Left lung (tissue), 10 donors: ENCODE results near the gene SOX30. TPM values are rescaled to one million over a fixed set of nuclear protein-coding genes. Genes with fewer than 3 reads are reported as not detected.
"Not testable (repeated sequence)": the region's sequence is repeated elsewhere in the genome, so short reads cannot be mapped to it uniquely, and the experiment has no call there.

Source experiments
- ATAC-seq: fragments of 200-7000 bp; cut with Tn5 transposase; one replicate; pipeline ENCODE4 v1.9.1; 2020; ENCODE audit warnings: moderate library complexity
- DNase-seq, 4 donors: peaks; one replicate each; pipeline ENCODE4 v3.0.0-alpha.2; 2013 to 2020
- H3K27ac ChIP-seq, 2 donors: fragments of 200-600 bp; sonication (generic) in 1 of 2; one replicate each; pipeline versions ENCODE4 v1.5.0 to v1.8.0; 2020 to 2021
- H3K27me3 ChIP-seq, 2 donors: fragments of 200-600 bp; sonication (generic) in 1 of 2; one replicate each; pipeline versions ENCODE4 v1.5.0 to v1.8.0; 2020 to 2021
- H3K36me3 ChIP-seq, 2 donors: fragments of 200-600 bp; sonication (generic) in 1 of 2; one replicate each; pipeline versions ENCODE4 v1.5.0 to v1.8.0; 2020 to 2021
- H3K4me1 ChIP-seq, 2 donors: fragments of 200-600 bp; one replicate each; pipeline ENCODE4 v1.8.0; 2021
- H3K4me3 ChIP-seq, 2 donors: fragments of 200-600 bp; sonication (generic) in 1 of 2; one replicate each; pipeline versions ENCODE4 v1.5.0 to v1.8.0; 2020 to 2021; ENCODE audit warnings: mild to moderate bottlenecking in 1 of 2
- H3K9me3 ChIP-seq, 2 donors: fragments of 200-600 bp; sonication (generic) in 1 of 2; one replicate each; pipeline versions ENCODE4 v1.5.0 to v1.8.0; 2020 to 2021
- intact Hi-C, 2 donors: fragments of 100-400 bp; cut with DNase I; formaldehyde crosslinking; loops; one replicate each; pipeline versions ENCODE4 v1.11.2 to v1.14.2; 2022
- polyA plus RNA-seq, 6 donors: library from polyadenylated mRNA; unstranded; fragments of 120-200 nt; gene quantifications; one replicate each; pipeline ENCODE4 v1.2.1, GENCODE V29; 2013; ENCODE audit not compliant: insufficient read length in 6 of 6
- total RNA-seq, 2 donors: library from RNA; stranded (reverse); fragmentation: NEBNext Ultra II Directional; extraction: Animal tissue kit (Norgen Biotek cat#: 25700); gene quantifications; one replicate each; pipeline ENCODE4 v1.2.1, GENCODE V29; 2021
- TF ChIP-seq, protein P1 (sequence below), 2 donors: fragments of 200-600 bp; sonication (generic) in 1 of 2; IDR thresholded peaks; one replicate each; pipeline versions ENCODE4 v1.5.0 to v1.8.0; 2021; ENCODE audit warnings: antibody characterized with exemption in 2 of 2
- donor health status: DM: no; HTN: yes; CAD: no.
- donor health status: DM: no; HTN: no; CAD: no.

SOX30 gene
- total and polyA plus RNA-seq, 8 donors = 0.14 to 0.35 (median 0.27) TPM; not detected in 1

DNA sequence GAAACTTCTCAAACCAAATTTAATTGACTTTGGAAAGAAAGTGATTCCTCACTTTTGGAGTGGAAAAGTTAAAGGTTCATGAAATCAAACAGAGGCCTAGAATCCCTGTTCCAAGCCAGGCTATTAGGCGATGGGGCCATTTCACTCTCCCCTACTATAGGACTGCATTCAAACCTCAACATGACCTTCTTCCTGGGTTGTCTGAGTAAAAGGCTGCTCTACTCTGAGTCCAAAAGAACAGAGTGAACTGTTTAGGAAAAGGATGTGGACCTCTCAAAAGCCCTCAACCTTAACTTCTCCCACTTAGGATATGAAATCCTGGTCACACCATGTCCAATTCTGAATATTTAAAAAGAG is 34.9 kb upstream of the SOX30 start:
- Histone ChIP-seq H3K36me3 (no peaks in the 10 kb centered on the region), H3K4me1 (no peaks in the 10 kb centered on the region), H3K9me3 (peaks cover 0 to 6% of the 10 kb centered on the region in 2 donors), H3K4me3 (no peak overlapping the region), H3K27me3 (peaks cover 0 to 12% of the 10 kb centered on the region in 2 donors), H3K27ac (no peak overlapping the region)
- intact Hi-C loops = no loop called here
- DNase-seq (no peak), ATAC-seq (no peak)
- TF ChIP-seq, protein P1, sequence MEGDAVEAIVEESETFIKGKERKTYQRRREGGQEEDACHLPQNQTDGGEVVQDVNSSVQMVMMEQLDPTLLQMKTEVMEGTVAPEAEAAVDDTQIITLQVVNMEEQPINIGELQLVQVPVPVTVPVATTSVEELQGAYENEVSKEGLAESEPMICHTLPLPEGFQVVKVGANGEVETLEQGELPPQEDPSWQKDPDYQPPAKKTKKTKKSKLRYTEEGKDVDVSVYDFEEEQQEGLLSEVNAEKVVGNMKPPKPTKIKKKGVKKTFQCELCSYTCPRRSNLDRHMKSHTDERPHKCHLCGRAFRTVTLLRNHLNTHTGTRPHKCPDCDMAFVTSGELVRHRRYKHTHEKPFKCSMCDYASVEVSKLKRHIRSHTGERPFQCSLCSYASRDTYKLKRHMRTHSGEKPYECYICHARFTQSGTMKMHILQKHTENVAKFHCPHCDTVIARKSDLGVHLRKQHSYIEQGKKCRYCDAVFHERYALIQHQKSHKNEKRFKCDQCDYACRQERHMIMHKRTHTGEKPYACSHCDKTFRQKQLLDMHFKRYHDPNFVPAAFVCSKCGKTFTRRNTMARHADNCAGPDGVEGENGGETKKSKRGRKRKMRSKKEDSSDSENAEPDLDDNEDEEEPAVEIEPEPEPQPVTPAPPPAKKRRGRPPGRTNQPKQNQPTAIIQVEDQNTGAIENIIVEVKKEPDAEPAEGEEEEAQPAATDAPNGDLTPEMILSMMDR (IDR thresholded peaks at IDR 0.05) = no peak

DNA sequence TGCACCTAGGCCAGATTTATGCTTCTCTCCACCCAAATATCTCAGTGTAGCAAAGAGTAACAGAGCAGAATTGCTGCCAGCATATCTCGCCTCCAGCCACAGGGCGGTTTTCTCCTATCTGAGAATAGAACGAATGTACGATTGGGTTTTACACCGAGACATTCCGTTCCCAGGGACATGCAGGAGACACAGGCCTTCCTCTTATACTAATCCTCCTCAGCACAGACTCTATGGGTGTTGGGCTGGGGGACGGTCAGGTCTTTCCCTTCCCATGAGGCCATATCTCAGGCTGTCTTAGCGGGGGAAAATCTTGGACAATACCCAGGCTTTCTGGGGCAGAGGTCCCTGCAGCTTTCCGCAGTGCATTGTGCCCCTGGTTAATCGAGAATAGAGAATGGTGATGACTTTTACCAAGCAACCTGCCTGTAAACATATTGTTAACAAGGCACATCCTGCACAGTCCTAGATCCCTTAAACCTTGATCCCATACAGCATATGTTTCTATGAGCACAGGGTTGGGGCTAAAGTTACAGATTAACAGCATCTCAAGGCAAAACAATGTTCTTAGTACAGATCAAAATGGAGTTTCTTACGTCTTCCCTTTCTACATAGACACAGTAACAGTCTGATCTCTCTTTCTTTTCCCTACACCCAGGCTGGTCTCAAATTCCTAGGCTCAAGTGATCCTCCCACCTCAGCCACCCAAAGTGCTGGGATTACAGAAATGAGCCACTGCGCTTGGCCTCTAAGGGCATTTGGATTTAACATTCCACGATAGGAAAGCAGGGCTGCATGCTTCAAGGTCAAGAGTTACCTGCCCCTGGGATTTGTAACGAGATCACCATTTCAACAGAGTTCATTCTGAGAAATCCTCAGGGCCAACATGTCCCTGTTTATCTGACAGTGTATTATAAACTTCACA is 34.3 kb upstream of the SOX30 start:
- H3K27me3 ChIP-seq = peaks cover 0 to 12% of the 10 kb centered on the region in 2 donors
- ATAC-seq, H3K27ac ChIP-seq, DNase-seq, H3K9me3 ChIP-seq, H3K36me3 ChIP-seq, H3K4me3 ChIP-seq, H3K4me1 ChIP-seq, intact Hi-C loops: not testable (repeated sequence)

DNA sequence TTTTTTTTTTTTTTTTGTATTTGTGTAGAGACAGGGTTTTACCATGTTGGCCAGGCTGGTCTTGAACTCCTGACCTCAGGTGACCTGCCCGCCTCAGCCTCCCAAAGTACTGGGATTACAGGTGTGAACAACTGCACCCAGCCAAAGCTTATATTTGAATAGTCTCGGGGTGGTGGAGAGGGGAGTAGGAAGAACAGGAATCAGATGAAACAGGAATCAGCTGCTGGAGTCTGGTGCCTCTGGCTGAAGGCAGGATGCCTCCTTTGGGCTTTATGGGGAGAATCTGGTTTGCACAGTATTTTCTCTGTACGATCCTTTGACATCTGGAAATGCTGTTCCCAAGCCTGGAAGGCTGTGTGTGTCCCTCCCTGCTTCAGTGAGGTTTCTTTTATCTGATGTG is 30.0 kb upstream of the SOX30 start:
- Histone ChIP-seq H3K4me1 (no peaks in the 10 kb centered on the region), H3K27ac (no peak overlapping the region), H3K9me3 (no peaks in the 10 kb centered on the region), H3K4me3 (no peak overlapping the region), H3K27me3 (no peaks in the 10 kb centered on the region), H3K36me3 (no peaks in the 10 kb centered on the region)
- DNase-seq (no peak), ATAC-seq (no peak)
- TF ChIP-seq, protein P1 (IDR thresholded peaks at IDR 0.05) = no peak
- intact Hi-C loops = no loop called here

DNA sequence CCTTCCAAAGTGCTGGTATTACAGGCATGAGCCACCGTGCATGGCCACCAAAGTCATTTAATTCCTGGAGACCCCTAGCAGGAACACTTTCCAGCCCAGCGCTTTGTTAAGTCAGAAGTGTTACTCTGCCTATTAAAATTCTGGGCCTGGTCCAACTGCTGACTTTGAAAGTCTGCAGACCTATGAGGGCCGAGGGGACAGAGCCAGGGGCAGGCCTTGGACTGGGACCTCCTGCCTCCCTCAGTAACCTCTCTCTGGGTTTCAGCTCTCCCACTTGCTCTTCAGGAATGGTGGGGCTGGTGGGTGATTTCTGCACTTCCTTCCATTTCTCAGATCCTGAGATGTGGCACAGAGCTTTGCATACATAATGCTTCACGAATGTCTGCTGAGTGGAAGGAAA is 28.8 kb upstream of the SOX30 start:
- H3K27me3 ChIP-seq = no peaks in the 10 kb centered on the region
- ATAC-seq = no peak
- H3K9me3 ChIP-seq = no peaks in the 10 kb centered on the region
- H3K4me1 ChIP-seq = no peaks in the 10 kb centered on the region
- TF ChIP-seq, protein P1 (IDR thresholded peaks at IDR 0.05) = no peak
- DNase-seq = no peak
- no peak overlapping the region for H3K27ac ChIP-seq
- intact Hi-C loops = no loop called here
- no peaks in the 10 kb centered on the region for H3K36me3 ChIP-seq
- no peak overlapping the region for H3K4me3 ChIP-seq

DNA sequence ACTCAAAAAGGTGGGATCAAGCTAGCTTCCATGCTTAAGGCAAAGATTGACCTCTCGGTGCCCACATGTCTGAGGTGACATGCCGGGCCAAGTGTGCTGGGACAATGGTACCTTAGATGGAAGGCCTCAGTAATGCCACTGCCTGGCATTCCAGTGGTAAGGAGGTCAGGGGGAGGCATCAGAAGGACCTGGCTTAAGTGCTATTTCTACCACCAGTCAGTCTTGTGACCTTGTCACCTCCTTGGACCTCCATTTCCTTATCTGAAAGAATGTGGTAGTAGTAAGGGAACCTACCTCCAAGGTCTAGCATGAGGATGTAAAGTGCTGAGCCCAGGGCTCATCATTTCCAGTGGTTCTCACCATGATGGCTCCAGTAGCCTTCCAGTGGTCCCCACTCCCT is 28.0 kb upstream of the SOX30 start:
- Histone ChIP-seq H3K27ac (no peak overlapping the region), H3K9me3 (no peaks in the 10 kb centered on the region), H3K27me3 (no peaks in the 10 kb centered on the region), H3K4me3 (no peak overlapping the region), H3K36me3 (no peaks in the 10 kb centered on the region), H3K4me1 (no peaks in the 10 kb centered on the region)
- intact Hi-C loops = no loop called here
- TF ChIP-seq, protein P1 (IDR thresholded peaks at IDR 0.05) = no peak
- DNase-seq (no peak), ATAC-seq (no peak)
